ENCODE measurements around the gene RIN3. TPM values are rescaled to one million over a fixed set of nuclear protein-coding genes. Genes with fewer than 3 reads are reported as not detected.

The RIN3 gene
- polyA plus RNA-seq, 1 experiment, result 8.2 TPM

- no peak for TF ChIP-seq CTCF (IDR thresholded peaks at IDR 0.05; ENCODE audit: insufficient read depth, low read depth, low read length)
- DNase-seq (ENCODE audit: low read depth), result no peak
- Histone ChIP-seq H3K4me3 (ENCODE audit: low read depth, low read length) (no peak overlapping the region), H3K36me3 (ENCODE audit: control insufficient read depth, insufficient read depth, low read length) (peaks cover 1% of the 10 kb centered on the region), H3K27me3 (ENCODE audit: control insufficient read depth, insufficient read depth, low read length) (no peaks in the 10 kb centered on the region)
- ChIA-PET CTCF (interaction anchor here (1.3 to 1.8 kb wide), 2 partner anchors 11 to 18 kb away, joined by 3 to 5 read pairs; no protein-coding TSS in a partner anchor), POLR2A (no interaction called here)
Observed at GRCh38 chr14:92704821-92705220, 191.2 kb downstream of the RIN3 start.

GRCh38 chr14:92706386-92706785 lies 192.8 kb downstream of the RIN3 start:
- CTCF ChIA-PET, result no interaction called here

GRCh38 chr14:92709340-92710000 lies 195.9 kb downstream of the RIN3 start:
- Histone ChIP-seq H3K36me3 (ENCODE audit: control insufficient read depth, insufficient read depth, low read length) (peaks cover 3% of the 10 kb centered on the region), H3K27me3 (ENCODE audit: control insufficient read depth, insufficient read depth, low read length) (no peaks in the 10 kb centered on the region), H3K4me3 (ENCODE audit: low read depth, low read length) (no peak overlapping the region)
- TF ChIP-seq CTCF (IDR thresholded peaks at IDR 0.05; ENCODE audit: insufficient read depth, low read depth, low read length), result no peak
- ChIA-PET POLR2A (no interaction called here), CTCF (interaction anchor here (0.6 to 7.3 kb wide), 4 partner anchors 23 to 110 kb away, joined by 3 to 67 read pairs (median 7); no protein-coding TSS in a partner anchor)
- DNase-seq (ENCODE audit: low read depth), result no peak

More at GRCh38 chr14:92706386-92706785, 192.8 kb downstream of the RIN3 start:
- DNase-seq (ENCODE audit: low read depth), result no peak
- POLR2A ChIA-PET, result no interaction called here
- Histone ChIP-seq H3K27me3 (ENCODE audit: control insufficient read depth, insufficient read depth, low read length) (no peaks in the 10 kb centered on the region), H3K36me3 (ENCODE audit: control insufficient read depth, insufficient read depth, low read length) (peaks cover 3% of the 10 kb centered on the region), H3K4me3 (ENCODE audit: low read depth, low read length) (no peak overlapping the region)
- no peak for TF ChIP-seq CTCF (IDR thresholded peaks at IDR 0.05; ENCODE audit: insufficient read depth, low read depth, low read length)

GRCh38 chr14:92710001-92710341 lies 196.4 kb downstream of the RIN3 start:
- H3K36me3 ChIP-seq (ENCODE audit: control insufficient read depth, insufficient read depth, low read length), result peaks cover 3% of the 10 kb centered on the region
- H3K4me3 ChIP-seq (ENCODE audit: low read depth, low read length), result no peak overlapping the region
- H3K27me3 ChIP-seq (ENCODE audit: control insufficient read depth, insufficient read depth, low read length), result no peaks in the 10 kb centered on the region
- no peak for DNase-seq (ENCODE audit: low read depth)
- no peak for TF ChIP-seq CTCF (IDR thresholded peaks at IDR 0.05; ENCODE audit: insufficient read depth, low read depth, low read length)
- POLR2A ChIA-PET, result no interaction called here
- CTCF ChIA-PET, result interaction anchor here (2.0 to 7.3 kb wide), 3 partner anchors 21 to 75 kb away, joined by 6 to 67 read pairs (median 11); no protein-coding TSS in a partner anchor

GRCh38 chr14:92711976-92712653 lies 198.5 kb downstream of the RIN3 start:
- H3K36me3 ChIP-seq (ENCODE audit: control insufficient read depth, insufficient read depth, low read length), result peaks cover 3% of the 10 kb centered on the region
- H3K27me3 ChIP-seq (ENCODE audit: control insufficient read depth, insufficient read depth, low read length), result no peaks in the 10 kb centered on the region
- ChIA-PET CTCF (interaction anchor here (0.9 to 7.3 kb wide), 5 partner anchors 13 to 73 kb away, joined by 4 to 67 read pairs (median 6); no protein-coding TSS in a partner anchor), POLR2A (no interaction called here)
- H3K4me3 ChIP-seq (ENCODE audit: low read depth, low read length), result no peak overlapping the region
- no peak for DNase-seq (ENCODE audit: low read depth)
- TF ChIP-seq CTCF (IDR thresholded peaks at IDR 0.05; ENCODE audit: insufficient read depth, low read depth, low read length), result no peak

All from BJ (cell line).